ENCODE measurements around the gene ACTN2. TPM values are rescaled to one million over a fixed set of nuclear protein-coding genes. Genes with fewer than 3 reads are reported as not detected.
"Not testable (repeated sequence)": the region's sequence is repeated elsewhere in the genome, so short reads cannot be mapped to it uniquely, and the experiment has no call there.

The ACTN2 gene
- 1.1 and 1.5 TPM in 2 replicates for total RNA-seq

- no peak for DNase-seq (ENCODE audit: low read depth, low spot score)
Observed at GRCh38 chr1:236685917-236686814, at the start of gene ACTN2. ACTN2 (plus strand) TSS chr1:236686499; CDS start chr1:236686674, 175 bp downstream.

- no peak for DNase-seq (ENCODE audit: low read depth, low spot score)
Observed at GRCh38 chr1:236638945-236639344, 47.4 kb upstream of the ACTN2 start.

- no peak for DNase-seq (ENCODE audit: low read depth, low spot score)
Observed at GRCh38 chr1:236639686-236640085, 46.6 kb upstream of the ACTN2 start.

- DNase-seq (ENCODE audit: low read depth, low spot score) = no peak
Observed at GRCh38 chr1:236642763-236643162, 43.5 kb upstream of the ACTN2 start.

GRCh38 chr1:236645016-236645680, 41.2 kb upstream of the ACTN2 start:
- DNase-seq (ENCODE audit: low read depth, low spot score) = no peak

- no peak for DNase-seq (ENCODE audit: low read depth, low spot score)
Observed at GRCh38 chr1:236654511-236654910, 31.8 kb upstream of the ACTN2 start.

- DNase-seq (ENCODE audit: low read depth, low spot score) = no peak
Observed at GRCh38 chr1:236654957-236655356, 31.3 kb upstream of the ACTN2 start.

GRCh38 chr1:236657398-236657797, 28.9 kb upstream of the ACTN2 start:
- no peak for DNase-seq (ENCODE audit: low read depth, low spot score)

- no peak for DNase-seq (ENCODE audit: low read depth, low spot score)
Observed at GRCh38 chr1:236659792-236660587, 26.3 kb upstream of the ACTN2 start.

GRCh38 chr1:236663934-236664333, 22.4 kb upstream of the ACTN2 start:
- no peak for DNase-seq (ENCODE audit: low read depth, low spot score)

- DNase-seq (ENCODE audit: low read depth, low spot score) = not testable (repeated sequence)
Observed at GRCh38 chr1:236668909-236669308, 17.4 kb upstream of the ACTN2 start.

GRCh38 chr1:236670060-236670459, 16.2 kb upstream of the ACTN2 start:
- no peak for DNase-seq (ENCODE audit: low read depth, low spot score)

GRCh38 chr1:236673289-236673919, 12.9 kb upstream of the ACTN2 start:
- DNase-seq (ENCODE audit: low read depth, low spot score) = no peak

GRCh38 chr1:236677641-236678235, 8.6 kb upstream of the ACTN2 start:
- DNase-seq (ENCODE audit: low read depth, low spot score) = no peak

- no peak for DNase-seq (ENCODE audit: low read depth, low spot score)
Observed at GRCh38 chr1:236681219-236681618, 5.1 kb upstream of the ACTN2 start.

- DNase-seq (ENCODE audit: low read depth, low spot score) = no peak
Observed at GRCh38 chr1:236685205-236685916, 938 bp upstream of the ACTN2 start.

- no peak for DNase-seq (ENCODE audit: low read depth, low spot score)
Observed at GRCh38 chr1:236686815-236687160, 489 bp downstream of the ACTN2 start.

- no peak for DNase-seq (ENCODE audit: low read depth, low spot score)
Observed at GRCh38 chr1:236687273-236687672, 974 bp downstream of the ACTN2 start.

- DNase-seq (ENCODE audit: low read depth, low spot score) = no peak
Observed at GRCh38 chr1:236688705-236689104, 2.4 kb downstream of the ACTN2 start.

Data from pulmonary artery endothelial cell (primary cell).